Panc1 (cell line): ENCODE measurements around the gene ABHD17A. TPM values are rescaled to one million over a fixed set of nuclear protein-coding genes. Genes with fewer than 3 reads are reported as not detected.

ENCODE experiments used
- ATAC-seq: fragments of 200-7000 bp; cut with Tn5 transposase; 2 replicates; pipeline ENCODE4 v1.9.1; 2020; ENCODE audit warnings: mild to moderate bottlenecking, moderate library complexity
- BruUV-seq: library from RNA; stranded (reverse); fragments of 400-500 nt; replicated peaks from 2 replicates; lab custom pipeline; 2021; lab: Mats Ljungman, UMichigan
- CTCF ChIA-PET: fragments of 300-600 bp; sonication (Branson Sonifier 250); formaldehyde crosslinking; loops from one replicate; lab custom pipeline; 2022; ENCODE audit warnings: antibody characterized with exemption; lab: Charles Lee
- POLR2A ChIA-PET: fragments of 300-600 bp; sonication (Branson Sonifier 250); formaldehyde crosslinking; loops from one replicate; lab custom pipeline; 2022; ENCODE audit warnings: antibody characterized with exemption; lab: Charles Lee
- DNase-seq: peaks from one replicate; pipeline ENCODE4 v3.0.0-alpha.2; 2010; ENCODE audit warnings: low read depth, low spot score
- H3K27ac ChIP-seq: 2 replicates; pipeline ENCODE4 v1.5.1; 2011; ENCODE audit warnings: mild to moderate bottlenecking, low read length, inconsistent platforms
- H3K27me3 ChIP-seq: fragments of 200-500 bp; sonication (Bioruptor generic); 2 replicates; pipeline ENCODE4 v1.6.0; 2014; ENCODE audit warnings: low read length, inconsistent platforms; ENCODE audit not compliant: control insufficient read depth, insufficient read depth
- H3K36me3 ChIP-seq: fragments of 200-500 bp; sonication (Bioruptor generic); 2 replicates; pipeline ENCODE4 v1.5.1; 2014; ENCODE audit warnings: inconsistent platforms, mild to moderate bottlenecking, low read length, moderate library complexity; ENCODE audit not compliant: control insufficient read depth, insufficient read depth
- H3K4me1 ChIP-seq: 2 replicates; pipeline ENCODE4 v1.5.1; 2011; ENCODE audit warnings: inconsistent platforms, mild to moderate bottlenecking, low read length, moderate library complexity; ENCODE audit not compliant: control insufficient read depth, insufficient read depth
- H3K4me3 ChIP-seq, 2 experiments: 2 replicates each; pipeline ENCODE4 v1.5.1; 2011 to 2012; ENCODE audit warnings: low read depth in 2 of 2, low read length in 2 of 2, mild to moderate bottlenecking in 2 of 2, inconsistent platforms in 1 of 2, moderate library complexity in 1 of 2
- H3K9me3 ChIP-seq: fragments of 200-500 bp; sonication (Bioruptor generic); 2 replicates; pipeline ENCODE4 v1.5.1; 2014; ENCODE audit warnings: low read depth, mild to moderate bottlenecking, inconsistent platforms, low read length, moderate library complexity; ENCODE audit not compliant: control insufficient read depth, insufficient read depth
- POLR2AphosphoS5 ChIP-seq: IDR thresholded peaks from 2 replicates; pipeline ENCODE4 v1.6.1; 2012; ENCODE audit warnings: mild to moderate bottlenecking, low read depth, low read length, moderate library complexity
- SIN3A ChIP-seq: IDR thresholded peaks from 2 replicates; pipeline ENCODE4 v1.6.1; 2012; ENCODE audit warnings: low read depth, mild to moderate bottlenecking, low read length, moderate library complexity, borderline replicate concordance; ENCODE audit not compliant: insufficient read depth
- TCF7L2 ChIP-seq: IDR thresholded peaks from 2 replicates; pipeline ENCODE4 v1.6.1; 2011; ENCODE audit warnings: mild to moderate bottlenecking, low read depth, low read length, inconsistent platforms
- in situ Hi-C: cut with HindIII; loops from 2 replicates; pipeline ENCODE4 v1.10.0; 2016; ENCODE audit warnings: low sequenced_read_pairs, low pct_unique_long_range_greater_than_20kb
- intact Hi-C: fragments of 100-400 bp; cut with micrococcal nuclease; formaldehyde crosslinking; loops from one replicate; pipeline ENCODE4 v1.10.0; 2022; ENCODE audit not compliant: unreplicated experiment
- total RNA-seq: library from RNA; stranded (reverse); gene quantifications from one replicate; pipeline ENCODE4 v1.2.1, GENCODE V29; 2021; ENCODE audit not compliant: unreplicated experiment
- TF ChIP-seq, protein P1 (sequence below): fragments of 450-650 bp; IDR thresholded peaks from 2 replicates; pipeline ENCODE4 v1.5.1; 2017; ENCODE audit warnings: mild to moderate bottlenecking
- TF ChIP-seq, protein P2 (sequence below), 2 experiments: IDR thresholded peaks; 2 replicates each; pipeline ENCODE4 v1.6.1; 2011 to 2012; ENCODE audit warnings: low read depth in 2 of 2, control low read depth in 1 of 2, low read length in 1 of 2, mild to moderate bottlenecking in 1 of 2, moderate library complexity in 1 of 2; ENCODE audit not compliant: insufficient read depth in 1 of 2

ABHD17A gene
- total RNA-seq, 1 experiment from 2014 or later: 57.1 TPM

DNA sequence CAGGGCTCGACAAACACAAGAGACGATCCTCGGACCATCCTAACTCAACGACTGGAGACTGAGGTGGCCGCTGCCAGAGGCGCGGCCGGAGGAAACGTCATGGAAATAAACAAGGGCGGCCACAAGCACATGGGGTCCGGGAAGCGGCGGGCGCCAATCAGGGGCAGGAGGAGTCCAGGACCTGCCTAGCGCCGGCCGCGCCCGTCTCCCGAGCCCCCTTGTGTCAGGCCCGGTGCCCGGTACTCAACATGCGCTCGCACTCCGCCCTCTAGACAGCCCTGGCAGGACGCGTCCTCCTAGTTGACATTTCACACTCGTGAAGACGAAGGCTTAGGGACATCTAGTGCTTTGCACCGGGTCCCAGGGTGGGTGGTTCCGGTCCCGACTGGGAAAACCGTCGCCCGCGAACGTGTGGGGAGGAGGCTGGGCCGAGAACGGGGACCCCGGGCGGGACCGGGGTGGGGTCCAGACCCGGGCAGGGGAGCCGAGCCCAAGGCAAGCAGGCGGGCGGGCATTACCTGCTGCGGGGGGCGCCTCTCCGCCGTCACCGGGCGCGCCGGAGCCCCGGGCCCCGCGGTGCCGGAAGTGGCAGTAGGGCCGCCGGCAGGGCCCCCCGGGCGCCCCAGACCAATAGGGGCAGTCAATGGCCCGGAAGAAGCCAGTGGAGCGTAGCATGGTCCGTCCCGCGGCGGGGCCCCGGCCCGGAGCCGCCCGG lies 37.5 kb downstream of the ABHD17A start:
- peak overlapping the region; percentile 90 for H3K27ac ChIP-seq
- CTCF ChIA-PET: no interaction called here
- H3K9me3 ChIP-seq: no peaks in the 10 kb centered on the region
- TF ChIP-seq, protein P1, sequence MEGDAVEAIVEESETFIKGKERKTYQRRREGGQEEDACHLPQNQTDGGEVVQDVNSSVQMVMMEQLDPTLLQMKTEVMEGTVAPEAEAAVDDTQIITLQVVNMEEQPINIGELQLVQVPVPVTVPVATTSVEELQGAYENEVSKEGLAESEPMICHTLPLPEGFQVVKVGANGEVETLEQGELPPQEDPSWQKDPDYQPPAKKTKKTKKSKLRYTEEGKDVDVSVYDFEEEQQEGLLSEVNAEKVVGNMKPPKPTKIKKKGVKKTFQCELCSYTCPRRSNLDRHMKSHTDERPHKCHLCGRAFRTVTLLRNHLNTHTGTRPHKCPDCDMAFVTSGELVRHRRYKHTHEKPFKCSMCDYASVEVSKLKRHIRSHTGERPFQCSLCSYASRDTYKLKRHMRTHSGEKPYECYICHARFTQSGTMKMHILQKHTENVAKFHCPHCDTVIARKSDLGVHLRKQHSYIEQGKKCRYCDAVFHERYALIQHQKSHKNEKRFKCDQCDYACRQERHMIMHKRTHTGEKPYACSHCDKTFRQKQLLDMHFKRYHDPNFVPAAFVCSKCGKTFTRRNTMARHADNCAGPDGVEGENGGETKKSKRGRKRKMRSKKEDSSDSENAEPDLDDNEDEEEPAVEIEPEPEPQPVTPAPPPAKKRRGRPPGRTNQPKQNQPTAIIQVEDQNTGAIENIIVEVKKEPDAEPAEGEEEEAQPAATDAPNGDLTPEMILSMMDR: no peak
- TF ChIP-seq POLR2AphosphoS5 (no peak), TCF7L2 (no peak), SIN3A (0 out of 2 replicates have a peak, but pooled peaks have one; percentile 21)
- TF ChIP-seq, protein P2, sequence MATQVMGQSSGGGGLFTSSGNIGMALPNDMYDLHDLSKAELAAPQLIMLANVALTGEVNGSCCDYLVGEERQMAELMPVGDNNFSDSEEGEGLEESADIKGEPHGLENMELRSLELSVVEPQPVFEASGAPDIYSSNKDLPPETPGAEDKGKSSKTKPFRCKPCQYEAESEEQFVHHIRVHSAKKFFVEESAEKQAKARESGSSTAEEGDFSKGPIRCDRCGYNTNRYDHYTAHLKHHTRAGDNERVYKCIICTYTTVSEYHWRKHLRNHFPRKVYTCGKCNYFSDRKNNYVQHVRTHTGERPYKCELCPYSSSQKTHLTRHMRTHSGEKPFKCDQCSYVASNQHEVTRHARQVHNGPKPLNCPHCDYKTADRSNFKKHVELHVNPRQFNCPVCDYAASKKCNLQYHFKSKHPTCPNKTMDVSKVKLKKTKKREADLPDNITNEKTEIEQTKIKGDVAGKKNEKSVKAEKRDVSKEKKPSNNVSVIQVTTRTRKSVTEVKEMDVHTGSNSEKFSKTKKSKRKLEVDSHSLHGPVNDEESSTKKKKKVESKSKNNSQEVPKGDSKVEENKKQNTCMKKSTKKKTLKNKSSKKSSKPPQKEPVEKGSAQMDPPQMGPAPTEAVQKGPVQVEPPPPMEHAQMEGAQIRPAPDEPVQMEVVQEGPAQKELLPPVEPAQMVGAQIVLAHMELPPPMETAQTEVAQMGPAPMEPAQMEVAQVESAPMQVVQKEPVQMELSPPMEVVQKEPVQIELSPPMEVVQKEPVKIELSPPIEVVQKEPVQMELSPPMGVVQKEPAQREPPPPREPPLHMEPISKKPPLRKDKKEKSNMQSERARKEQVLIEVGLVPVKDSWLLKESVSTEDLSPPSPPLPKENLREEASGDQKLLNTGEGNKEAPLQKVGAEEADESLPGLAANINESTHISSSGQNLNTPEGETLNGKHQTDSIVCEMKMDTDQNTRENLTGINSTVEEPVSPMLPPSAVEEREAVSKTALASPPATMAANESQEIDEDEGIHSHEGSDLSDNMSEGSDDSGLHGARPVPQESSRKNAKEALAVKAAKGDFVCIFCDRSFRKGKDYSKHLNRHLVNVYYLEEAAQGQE (IDR thresholded peaks at IDR 0.05; ENCODE audit: insufficient read depth in 1 of 2, low read depth in 2 of 2, low read length in 1 of 2): no peak
- ATAC-seq: peak; percentile 39
- in situ Hi-C loops (no loop called here), intact Hi-C loops (no loop called here)
- no peak for DNase-seq
- peak overlapping the region; percentile 80 to 84 for H3K4me3 ChIP-seq
- peaks cover 35% of the 10 kb centered on the region for H3K4me1 ChIP-seq
- H3K36me3 ChIP-seq: peaks cover 6% of the 10 kb centered on the region; the same call in 1 of the 2 replicates
- no peaks in the 10 kb centered on the region for H3K27me3 ChIP-seq
- POLR2A ChIA-PET: no interaction called here
- BruUV-seq: no TSS peak

DNA sequence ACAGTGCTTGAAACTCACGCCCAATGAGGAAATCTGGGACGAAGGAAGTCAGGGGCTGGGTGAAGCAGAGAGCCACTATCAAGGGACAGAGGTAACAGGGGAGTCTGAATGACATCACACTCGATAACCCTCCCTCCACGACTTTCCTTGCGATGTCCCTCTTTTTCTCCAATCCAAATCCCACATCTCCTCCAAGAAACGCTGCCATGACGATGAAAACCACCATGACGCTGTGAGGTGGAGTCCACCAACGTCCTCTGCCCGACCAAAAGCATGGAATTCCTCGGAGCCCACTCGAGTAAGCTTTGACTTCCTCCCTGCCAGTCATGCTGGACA lies 38.0 kb downstream of the ABHD17A start:
- peak overlapping the region; percentile 80 to 84 for H3K4me3 ChIP-seq
- no peaks in the 10 kb centered on the region for H3K27me3 ChIP-seq
- peaks cover 34% of the 10 kb centered on the region for H3K4me1 ChIP-seq
- no TSS peak for BruUV-seq
- H3K9me3 ChIP-seq: no peaks in the 10 kb centered on the region
- ATAC-seq (no peak), DNase-seq (no peak)
- intact Hi-C loops (no loop called here), in situ Hi-C loops (no loop called here)
- peaks cover 6% of the 10 kb centered on the region; the same call in 1 of the 2 replicates for H3K36me3 ChIP-seq
- peak overlapping the region; percentile 90 for H3K27ac ChIP-seq
- ChIA-PET POLR2A (no interaction called here), CTCF (no interaction called here)
- TF ChIP-seq, protein P1: no peak
- TF ChIP-seq SIN3A (0 out of 2 replicates have a peak, but pooled peaks have one; percentile 9), TCF7L2 (no peak), POLR2AphosphoS5 (no peak)
- TF ChIP-seq, protein P2 (IDR thresholded peaks at IDR 0.05; ENCODE audit: insufficient read depth in 1 of 2, low read depth in 2 of 2, low read length in 1 of 2): no peak
